Esophagus (tissue), 2 donors: ENCODE measurements around the gene KCNK4. TPM values are rescaled to one million over a fixed set of nuclear protein-coding genes. Genes with fewer than 3 reads are reported as not detected.
"Not testable (repeated sequence)": the region's sequence is repeated elsewhere in the genome, so short reads cannot be mapped to it uniquely, and the experiment has no call there.

Experiments used
- H3K27ac ChIP-seq, 2 donors: one replicate each; pipeline ENCODE4 v1.5.1; 2013; ENCODE audit warnings: low read depth in 2 of 2, mild to moderate bottlenecking in 2 of 2, inconsistent platforms in 1 of 2, low read length in 1 of 2, moderate library complexity in 1 of 2
- H3K27me3 ChIP-seq, 2 donors: one replicate each; pipeline ENCODE4 v1.6.1; 2013; ENCODE audit warnings: low read length in 2 of 2, control low read depth in 1 of 2, mild to moderate bottlenecking in 1 of 2; ENCODE audit not compliant: insufficient read depth in 2 of 2, control insufficient read depth in 1 of 2
- H3K36me3 ChIP-seq, 2 donors: one replicate each; pipeline ENCODE4 v1.6.1; 2013; ENCODE audit warnings: low read length in 1 of 2; ENCODE audit not compliant: control insufficient read depth in 2 of 2, insufficient read depth in 2 of 2
- H3K4me1 ChIP-seq, 2 donors: one replicate each; pipeline ENCODE4 v1.6.1; 2013; ENCODE audit warnings: low read length in 1 of 2; ENCODE audit not compliant: control insufficient read depth in 2 of 2, insufficient read depth in 2 of 2
- H3K4me3 ChIP-seq, 2 donors: one replicate each; pipeline ENCODE4 v1.5.1; 2013; ENCODE audit warnings: low read length in 2 of 2, mild to moderate bottlenecking in 2 of 2, low read depth in 1 of 2, moderate library complexity in 1 of 2
- H3K9me3 ChIP-seq, 2 donors: one replicate each; pipeline ENCODE4 v1.6.1; 2013; ENCODE audit warnings: mild to moderate bottlenecking in 2 of 2, low read depth in 1 of 2, low read length in 1 of 2, moderate library complexity in 1 of 2; ENCODE audit not compliant: control insufficient read depth in 2 of 2, insufficient read depth in 1 of 2
- WGBS, 2 donors: extraction: QIAGEN DNeasy Blood & Tissue Kit; methylation state at CpG; one replicate each; pipeline ENCODE4 v1.1.7; 2013; 5-methylcytosine and 5-hydroxymethylcytosine counted together
- polyA plus RNA-seq, 2 donors: library from polyadenylated mRNA; stranded (reverse); fragments of 200-250 nt; gene quantifications; one replicate each; pipeline ENCODE4 v1.2.3, GENCODE V29; 2013
- donor health status: healthy with polysubstance abuse.
- donor health status: Bipolar disorder and iron deficiency.

Gene KCNK4
- polyA plus RNA-seq, 2 donors: not detected

GRCh38 chr11:64305691-64306562 is 14.8 kb downstream of the KCNK4 start:
- Histone ChIP-seq H3K27me3 (no peaks in the 10 kb centered on the region), H3K36me3 (peaks cover 0 to 7% of the 10 kb centered on the region in 2 donors), H3K27ac (peak overlapping the region; percentile 88 to 94), H3K4me3 (peak overlapping the region; percentile 59 to 74), H3K9me3 (no peaks in the 10 kb centered on the region), H3K4me1 (peaks cover 6 to 12% of the 10 kb centered on the region in 2 donors)
- 0 to 1% methylated on average over 61 to 71 of the region's 71 CpGs for WGBS, 2 donors

- Histone ChIP-seq H3K36me3 (peaks cover 0 to 7% of the 10 kb centered on the region in 2 donors), H3K4me1 (peaks cover 6 to 17% of the 10 kb centered on the region in 2 donors), H3K4me3 (peak overlapping the region; percentile 59 to 74), H3K27me3 (no peaks in the 10 kb centered on the region), H3K9me3 (no peaks in the 10 kb centered on the region), H3K27ac (peak overlapping the region; percentile 88 to 94)
- 19 to 22% methylated on average over 9 of the region's 9 CpGs for WGBS, 2 donors
Observed at GRCh38 chr11:64306563-64306875, 15.4 kb downstream of the KCNK4 start.

- Histone ChIP-seq H3K4me3 (peak overlapping the region; percentile 59 to 74), H3K27ac (peak overlapping the region; percentile 88 to 94), H3K27me3 (no peaks in the 10 kb centered on the region), H3K9me3 (no peaks in the 10 kb centered on the region), H3K36me3 (peaks cover 0 to 7% of the 10 kb centered on the region in 2 donors), H3K4me1 (peaks cover 6 to 17% of the 10 kb centered on the region in 2 donors)
- 69 to 76% methylated on average over 13 to 15 of the region's 15 CpGs for WGBS, 2 donors
Observed at GRCh38 chr11:64306876-64307622, 15.9 kb downstream of the KCNK4 start.

- H3K4me1 ChIP-seq: peaks cover 6 to 19% of the 10 kb centered on the region in 2 donors
- not testable (repeated sequence) for H3K4me3 ChIP-seq, H3K9me3 ChIP-seq, H3K27me3 ChIP-seq, H3K27ac ChIP-seq
- H3K36me3 ChIP-seq: peaks cover 0 to 10% of the 10 kb centered on the region in 2 donors
- WGBS, 2 donors: 82 to 89% methylated on average over 5 of the region's 5 CpGs
Observed at GRCh38 chr11:64307795-64308194, 16.7 kb downstream of the KCNK4 start.

GRCh38 chr11:64312947-64313346 is 21.8 kb downstream of the KCNK4 start:
- H3K4me1 ChIP-seq: peaks cover 0 to 14% of the 10 kb centered on the region in 2 donors

GRCh38 chr11:64313491-64314145 is 22.5 kb downstream of the KCNK4 start:
- Histone ChIP-seq H3K4me1 (peaks cover 0 to 14% of the 10 kb centered on the region in 2 donors), H3K36me3 (peaks cover 0 to 21% of the 10 kb centered on the region in 2 donors), H3K4me3 (no peak overlapping the region), H3K9me3 (no peaks in the 10 kb centered on the region), H3K27ac (peak overlapping the region; percentile 37 to 71), H3K27me3 (no peaks in the 10 kb centered on the region)
- WGBS, 2 donors: 46 to 54% methylated on average over 18 of the region's 18 CpGs

More at GRCh38 chr11:64312947-64313346, 21.8 kb downstream of the KCNK4 start:
- peak overlapping the region; percentile 37 to 71 for H3K27ac ChIP-seq
- no peak overlapping the region for H3K4me3 ChIP-seq
- H3K36me3 ChIP-seq: peaks cover 0 to 21% of the 10 kb centered on the region in 2 donors
- 62 to 70% methylated on average over 10 of the region's 10 CpGs for WGBS, 2 donors
- no peaks in the 10 kb centered on the region for H3K9me3 ChIP-seq
- H3K27me3 ChIP-seq: no peaks in the 10 kb centered on the region

- peak overlapping the region; percentile 36 to 71 for H3K27ac ChIP-seq
- WGBS, 2 donors: 75 to 78% methylated on average over 19 of the region's 19 CpGs
- H3K4me3 ChIP-seq: no peak overlapping the region
- peaks cover 0 to 21% of the 10 kb centered on the region in 2 donors for H3K36me3 ChIP-seq
- no peaks in the 10 kb centered on the region for H3K27me3 ChIP-seq
- H3K4me1 ChIP-seq: peaks cover 0 to 20% of the 10 kb centered on the region in 2 donors
- H3K9me3 ChIP-seq: no peaks in the 10 kb centered on the region
Observed at GRCh38 chr11:64314146-64314804, 23.2 kb downstream of the KCNK4 start.

GRCh38 chr11:64314805-64315561 is 23.9 kb downstream of the KCNK4 start:
- Histone ChIP-seq H3K27ac (no peak overlapping the region), H3K9me3 (no peaks in the 10 kb centered on the region), H3K36me3 (peaks cover 0 to 21% of the 10 kb centered on the region in 2 donors), H3K27me3 (no peaks in the 10 kb centered on the region), H3K4me3 (no peak overlapping the region), H3K4me1 (peaks cover 0 to 24% of the 10 kb centered on the region in 2 donors)
- WGBS, 2 donors: 82 to 85% methylated on average over 24 of the region's 24 CpGs
